ENCODE data around the gene DOCK3. TPM values are rescaled to one million over a fixed set of nuclear protein-coding genes. Genes with fewer than 3 reads are reported as not detected.

Gene DOCK3
- total RNA-seq, 4 donors from 2014 or later = 4.0 to 6.3 (median 5.8) TPM

- no peak for DNase-seq (ENCODE audit: low spot score in 2 of 2)
- Histone ChIP-seq H3K36me3 (peaks cover 0 to 7% (median 0%) of the 10 kb centered on the region in 3 donors), H3K9me3 (no peaks in the 10 kb centered on the region), H3K27me3 (no peaks in the 10 kb centered on the region), H3K4me3 (no peak overlapping the region), H3K4me1 (no peaks in the 10 kb centered on the region), H3K27ac (no peak overlapping the region)
- no peak for TF ChIP-seq CTCF (IDR thresholded peaks at IDR 0.05)
- TF ChIP-seq POLR2A (IDR thresholded peaks at IDR 0.05) = no peak
- TF ChIP-seq EP300 (IDR thresholded peaks at IDR 0.05) = no peak
- 66 to 68% methylated on average over 3 of the region's 3 CpGs for WGBS, 2 donors
Observed at GRCh38 chr3:50653937-50654595, 20.7 kb upstream of the DOCK3 start.

- no peak overlapping the region for H3K4me3 ChIP-seq
- no peak overlapping the region for H3K27ac ChIP-seq
- H3K27me3 ChIP-seq = no peaks in the 10 kb centered on the region
- 69 to 70% methylated on average over 2 of the region's 3 CpGs for WGBS, 2 donors
- H3K36me3 ChIP-seq = no peaks in the 10 kb centered on the region
- no peaks in the 10 kb centered on the region for H3K9me3 ChIP-seq
- H3K4me1 ChIP-seq = no peaks in the 10 kb centered on the region
- TF ChIP-seq CTCF (IDR thresholded peaks at IDR 0.05) (no peak), EP300 (IDR thresholded peaks at IDR 0.05) (no peak), POLR2A (IDR thresholded peaks at IDR 0.05) (no peak)
- DNase-seq (ENCODE audit: low spot score in 2 of 2) = no peak
Observed at GRCh38 chr3:50655009-50655830, 19.5 kb upstream of the DOCK3 start.

GRCh38 chr3:50656417-50657195, 18.1 kb upstream of the DOCK3 start:
- Histone ChIP-seq H3K4me1 (no peaks in the 10 kb centered on the region), H3K27ac (no peak overlapping the region), H3K27me3 (no peaks in the 10 kb centered on the region), H3K4me3 (no peak overlapping the region), H3K36me3 (no peaks in the 10 kb centered on the region), H3K9me3 (no peaks in the 10 kb centered on the region)
- TF ChIP-seq CTCF (IDR thresholded peaks at IDR 0.05) = no peak
- no peak for TF ChIP-seq POLR2A (IDR thresholded peaks at IDR 0.05)
- TF ChIP-seq EP300 (IDR thresholded peaks at IDR 0.05) = no peak
- DNase-seq (ENCODE audit: low spot score in 2 of 2) = no peak
- WGBS, 2 donors = 55 to 56% methylated on average over 8 of the region's 8 CpGs

GRCh38 chr3:50657407-50657806, 17.3 kb upstream of the DOCK3 start:
- H3K27me3 ChIP-seq = no peaks in the 10 kb centered on the region
- TF ChIP-seq EP300 (IDR thresholded peaks at IDR 0.05) = no peak
- no peak for TF ChIP-seq POLR2A (IDR thresholded peaks at IDR 0.05)
- TF ChIP-seq CTCF (IDR thresholded peaks at IDR 0.05) = no peak
- H3K4me1 ChIP-seq = no peaks in the 10 kb centered on the region
- H3K27ac ChIP-seq = no peak overlapping the region
- WGBS, 2 donors = 92 to 96% methylated on average over 5 of the region's 5 CpGs
- no peak overlapping the region for H3K4me3 ChIP-seq
- no peak for DNase-seq (ENCODE audit: low spot score in 2 of 2)
- no peaks in the 10 kb centered on the region for H3K36me3 ChIP-seq
- no peaks in the 10 kb centered on the region for H3K9me3 ChIP-seq
